Left ventricle myocardium inferior (tissue), 1 donor: ENCODE data around the gene CHST3. TPM values are rescaled to one million over a fixed set of nuclear protein-coding genes. Genes with fewer than 3 reads are reported as not detected.
A peak's percentile ranks its signal among the peaks of the same experiment; 100 is the strongest.

Experiments used
- DNase-seq: peaks from one replicate; pipeline ENCODE4 v3.0.0-alpha.2; 2020
- H3K27ac ChIP-seq: fragments of 200-600 bp; replicated peaks from 2 replicates; pipeline ENCODE4 v1.8.0; 2021
- H3K27me3 ChIP-seq: fragments of 200-600 bp; 2 replicates; pipeline ENCODE4 v1.8.0; 2021; ENCODE audit warnings: low read depth
- H3K36me3 ChIP-seq: fragments of 200-600 bp; 2 replicates; pipeline ENCODE4 v1.8.0; 2021
- H3K4me1 ChIP-seq: fragments of 200-600 bp; 2 replicates; pipeline ENCODE4 v1.8.0; 2021
- H3K4me3 ChIP-seq: fragments of 200-600 bp; 2 replicates; pipeline ENCODE4 v1.8.0; 2021; ENCODE audit warnings: mild to moderate bottlenecking, moderate library complexity
- H3K9me3 ChIP-seq: fragments of 200-600 bp; replicated peaks from 2 replicates; pipeline ENCODE4 v1.8.0; 2021
- intact Hi-C: fragments of 100-400 bp; cut with micrococcal nuclease; formaldehyde crosslinking; loops from one replicate; pipeline ENCODE4 v1.11.0; 2022
- total RNA-seq: library from RNA; stranded (reverse); fragmentation: NEBNext Ultra II Directional; extraction: Animal tissue kit (Norgen Biotek cat#: 25700); gene quantifications from one replicate; pipeline ENCODE4 v1.2.1, GENCODE V29; 2021
- TF ChIP-seq, protein P1 (sequence below): fragments of 200-600 bp; IDR thresholded peaks from 2 replicates; pipeline ENCODE4 v1.8.0; 2021; ENCODE audit warnings: antibody characterized with exemption, mild to moderate bottlenecking, borderline replicate concordance
- donor health status: DM: no; HTN: yes; CAD: no; lungs with severe emphysema.

Gene CHST3
- total RNA-seq, 1 donor from 2014 or later: 18.0 TPM

DNA sequence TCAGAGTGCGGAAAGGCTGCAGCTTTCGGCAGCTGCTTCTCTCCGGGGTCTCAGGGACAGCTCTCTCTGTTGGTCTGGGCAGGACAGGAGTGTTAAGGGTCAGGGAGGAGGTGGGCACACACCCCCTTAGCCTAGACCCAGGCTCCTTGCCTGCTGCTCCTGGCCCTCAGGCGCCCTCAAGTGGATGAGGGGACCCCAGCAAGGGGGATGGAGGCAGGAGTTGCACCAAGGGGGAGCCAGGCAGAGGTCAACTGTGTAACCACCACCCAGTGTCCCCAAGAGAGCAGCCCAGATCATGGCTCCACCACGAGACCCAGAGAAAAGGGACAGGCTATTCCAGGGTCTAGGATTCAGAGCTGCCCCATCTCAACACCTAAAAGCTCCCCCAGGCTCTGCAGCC is 97.3 kb downstream of the CHST3 start:
- TF ChIP-seq, protein P1, sequence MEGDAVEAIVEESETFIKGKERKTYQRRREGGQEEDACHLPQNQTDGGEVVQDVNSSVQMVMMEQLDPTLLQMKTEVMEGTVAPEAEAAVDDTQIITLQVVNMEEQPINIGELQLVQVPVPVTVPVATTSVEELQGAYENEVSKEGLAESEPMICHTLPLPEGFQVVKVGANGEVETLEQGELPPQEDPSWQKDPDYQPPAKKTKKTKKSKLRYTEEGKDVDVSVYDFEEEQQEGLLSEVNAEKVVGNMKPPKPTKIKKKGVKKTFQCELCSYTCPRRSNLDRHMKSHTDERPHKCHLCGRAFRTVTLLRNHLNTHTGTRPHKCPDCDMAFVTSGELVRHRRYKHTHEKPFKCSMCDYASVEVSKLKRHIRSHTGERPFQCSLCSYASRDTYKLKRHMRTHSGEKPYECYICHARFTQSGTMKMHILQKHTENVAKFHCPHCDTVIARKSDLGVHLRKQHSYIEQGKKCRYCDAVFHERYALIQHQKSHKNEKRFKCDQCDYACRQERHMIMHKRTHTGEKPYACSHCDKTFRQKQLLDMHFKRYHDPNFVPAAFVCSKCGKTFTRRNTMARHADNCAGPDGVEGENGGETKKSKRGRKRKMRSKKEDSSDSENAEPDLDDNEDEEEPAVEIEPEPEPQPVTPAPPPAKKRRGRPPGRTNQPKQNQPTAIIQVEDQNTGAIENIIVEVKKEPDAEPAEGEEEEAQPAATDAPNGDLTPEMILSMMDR: peak; percentile 15
- Histone ChIP-seq H3K9me3 (no peaks in the 10 kb centered on the region), H3K4me1 (peaks cover 34% of the 10 kb centered on the region), H3K27me3 (no peaks in the 10 kb centered on the region), H3K36me3 (no peaks in the 10 kb centered on the region), H3K27ac (no peak overlapping the region), H3K4me3 (no peak overlapping the region)
- DNase-seq: no peak
- intact Hi-C loops: no loop called here

DNA sequence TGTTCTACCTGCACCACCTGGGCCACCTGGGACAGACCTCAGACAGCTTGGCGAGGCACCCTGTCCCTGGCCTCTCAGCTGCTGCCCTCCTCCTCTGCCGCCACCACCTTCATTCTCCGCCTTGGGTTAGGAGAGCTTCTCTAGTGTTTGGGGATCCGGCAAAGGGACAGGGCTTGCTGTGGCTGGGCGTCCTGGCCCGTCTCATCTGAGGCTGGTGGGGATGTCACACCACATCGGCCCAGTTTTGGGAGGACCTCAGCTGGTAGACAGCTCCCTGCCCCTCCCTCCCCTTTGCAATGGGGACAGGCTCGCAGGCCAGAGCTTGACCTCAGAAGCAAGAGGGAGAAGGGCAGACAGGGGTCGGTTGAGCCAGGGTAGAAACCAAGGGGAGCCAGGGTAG is 97.7 kb downstream of the CHST3 start:
- no peaks in the 10 kb centered on the region for H3K9me3 ChIP-seq
- no peak overlapping the region for H3K27ac ChIP-seq
- intact Hi-C loops: no loop called here
- TF ChIP-seq, protein P1: no peak
- H3K4me3 ChIP-seq: no peak overlapping the region
- DNase-seq: no peak
- H3K27me3 ChIP-seq: no peaks in the 10 kb centered on the region
- peaks cover 38% of the 10 kb centered on the region for H3K4me1 ChIP-seq
- no peaks in the 10 kb centered on the region for H3K36me3 ChIP-seq

DNA sequence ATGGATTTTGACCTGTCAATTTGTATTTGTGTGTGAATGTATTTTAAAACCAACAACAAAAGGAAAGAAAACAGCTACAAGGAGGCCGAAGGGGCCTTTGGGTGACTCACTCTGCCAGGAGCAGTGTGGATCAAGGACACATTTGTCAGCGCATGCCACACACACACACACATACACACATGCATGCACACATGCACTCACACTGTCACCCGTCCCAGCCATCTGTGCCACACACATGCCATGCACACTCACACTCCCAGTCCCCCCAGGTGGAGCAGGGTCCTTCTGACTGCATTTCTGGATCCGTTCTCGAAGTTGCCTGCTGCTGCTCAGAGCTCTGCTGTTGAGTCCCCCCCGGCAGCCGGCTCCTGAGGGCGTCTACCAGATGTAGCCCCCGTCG is 98.2 kb downstream of the CHST3 start:
- Histone ChIP-seq H3K36me3 (no peaks in the 10 kb centered on the region), H3K27ac (no peak overlapping the region), H3K4me1 (peaks cover 38% of the 10 kb centered on the region), H3K4me3 (no peak overlapping the region), H3K27me3 (no peaks in the 10 kb centered on the region), H3K9me3 (no peaks in the 10 kb centered on the region)
- intact Hi-C loops: no loop called here
- no peak for DNase-seq
- TF ChIP-seq, protein P1: no peak

Other genes starting within 250 kb of the CHST3 start
- 0.05 TPM for gene C10orf105, start 244.6 kb upstream of the CHST3 start, total RNA-seq
- gene VSIR, start 190.9 kb upstream of the CHST3 start, total RNA-seq: 104 TPM
- gene PSAP, start 113.1 kb upstream of the CHST3 start, total RNA-seq: 1,672 TPM
- 8.6 TPM for gene SPOCK2, start 124.2 kb downstream of the CHST3 start, total RNA-seq